ENCODE data around the gene CDK10.

DNA sequence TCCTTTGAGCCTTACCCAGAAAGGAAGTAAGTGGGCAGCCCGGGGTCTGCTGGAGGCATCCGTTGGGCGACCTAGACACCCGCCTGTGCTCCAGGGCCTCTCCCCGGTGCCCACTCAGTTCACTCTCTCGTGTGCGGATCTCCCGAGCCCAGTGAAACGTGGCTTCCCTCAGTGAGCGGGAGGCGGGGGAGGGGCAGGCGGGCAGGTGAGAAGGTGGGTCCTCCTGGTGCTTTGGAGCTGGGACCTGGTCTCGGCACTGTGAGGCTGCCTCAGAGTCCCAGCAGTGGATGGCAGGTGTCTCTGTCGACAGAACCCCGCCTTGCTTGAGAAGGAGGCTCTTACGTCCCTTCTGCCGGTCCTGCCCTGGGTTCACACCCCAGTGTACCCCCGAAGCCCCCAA, 42.8 kb downstream of the CDK10 start:
- TF ChIP-seq, protein P1, sequence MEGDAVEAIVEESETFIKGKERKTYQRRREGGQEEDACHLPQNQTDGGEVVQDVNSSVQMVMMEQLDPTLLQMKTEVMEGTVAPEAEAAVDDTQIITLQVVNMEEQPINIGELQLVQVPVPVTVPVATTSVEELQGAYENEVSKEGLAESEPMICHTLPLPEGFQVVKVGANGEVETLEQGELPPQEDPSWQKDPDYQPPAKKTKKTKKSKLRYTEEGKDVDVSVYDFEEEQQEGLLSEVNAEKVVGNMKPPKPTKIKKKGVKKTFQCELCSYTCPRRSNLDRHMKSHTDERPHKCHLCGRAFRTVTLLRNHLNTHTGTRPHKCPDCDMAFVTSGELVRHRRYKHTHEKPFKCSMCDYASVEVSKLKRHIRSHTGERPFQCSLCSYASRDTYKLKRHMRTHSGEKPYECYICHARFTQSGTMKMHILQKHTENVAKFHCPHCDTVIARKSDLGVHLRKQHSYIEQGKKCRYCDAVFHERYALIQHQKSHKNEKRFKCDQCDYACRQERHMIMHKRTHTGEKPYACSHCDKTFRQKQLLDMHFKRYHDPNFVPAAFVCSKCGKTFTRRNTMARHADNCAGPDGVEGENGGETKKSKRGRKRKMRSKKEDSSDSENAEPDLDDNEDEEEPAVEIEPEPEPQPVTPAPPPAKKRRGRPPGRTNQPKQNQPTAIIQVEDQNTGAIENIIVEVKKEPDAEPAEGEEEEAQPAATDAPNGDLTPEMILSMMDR (IDR thresholded peaks at IDR 0.05) = no peak
- no peak for TF ChIP-seq ZFX (IDR thresholded peaks at IDR 0.05; ENCODE audit: borderline replicate concordance)
